ENCODE measurements around the gene ASTN1.

The ASTN1 gene

DNA sequence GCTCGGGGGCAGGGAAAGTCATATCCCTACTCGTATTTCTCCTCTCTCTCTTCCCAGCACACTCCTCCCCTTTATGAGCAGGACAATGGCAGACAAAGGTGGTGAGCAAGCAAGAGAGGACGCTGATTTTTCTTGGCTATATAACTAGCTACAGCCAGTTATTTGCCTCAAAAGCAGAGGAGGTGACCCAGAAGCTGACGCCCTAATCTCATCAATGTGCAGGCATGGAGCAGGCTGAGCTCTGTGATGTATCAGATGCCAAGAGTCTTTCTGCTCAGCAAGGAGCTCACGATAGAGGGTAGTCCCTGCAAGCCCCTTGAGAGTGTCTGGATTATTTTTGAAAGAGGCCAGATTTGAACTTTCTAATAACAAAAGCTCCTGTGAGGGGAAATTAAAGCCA lies 75.5 kb downstream of the ASTN1 start:
- Histone ChIP-seq H3K4me2 (ENCODE audit: low read depth, low read length, poor library complexity, severe bottlenecking) (no peak overlapping the region), H2AFZ (ENCODE audit: low read length) (no peak overlapping the region), H3K4me1 (ENCODE audit: insufficient read depth, low read length, poor library complexity, severe bottlenecking) (no peaks in the 10 kb centered on the region), H3F3A (ENCODE audit: low read depth) (no peaks in the 10 kb centered on the region), H3K27me3 (ENCODE audit: insufficient read depth, low read length, poor library complexity, severe bottlenecking) (no peaks in the 10 kb centered on the region), H3K9me3 (ENCODE audit: insufficient read depth, low read depth, low read length) (no peaks in the 10 kb centered on the region), H3K79me2 (ENCODE audit: insufficient read depth, low read length) (no peaks in the 10 kb centered on the region), H3K9ac (ENCODE audit: low read depth, low read length, poor library complexity, severe bottlenecking) (no peak overlapping the region), H3K36me3 (ENCODE audit: insufficient read depth, low read length) (no peaks in the 10 kb centered on the region), H3K4me3 (ENCODE audit: low read length, poor library complexity, severe bottlenecking) (no peak overlapping the region), H3K9me2 (replicated peaks; ENCODE audit: low read depth, low read length) (no peaks in the 10 kb centered on the region), H4K20me1 (ENCODE audit: insufficient read depth, low read length, poor library complexity, severe bottlenecking) (no peaks in the 10 kb centered on the region)
- TF ChIP-seq, protein P1, sequence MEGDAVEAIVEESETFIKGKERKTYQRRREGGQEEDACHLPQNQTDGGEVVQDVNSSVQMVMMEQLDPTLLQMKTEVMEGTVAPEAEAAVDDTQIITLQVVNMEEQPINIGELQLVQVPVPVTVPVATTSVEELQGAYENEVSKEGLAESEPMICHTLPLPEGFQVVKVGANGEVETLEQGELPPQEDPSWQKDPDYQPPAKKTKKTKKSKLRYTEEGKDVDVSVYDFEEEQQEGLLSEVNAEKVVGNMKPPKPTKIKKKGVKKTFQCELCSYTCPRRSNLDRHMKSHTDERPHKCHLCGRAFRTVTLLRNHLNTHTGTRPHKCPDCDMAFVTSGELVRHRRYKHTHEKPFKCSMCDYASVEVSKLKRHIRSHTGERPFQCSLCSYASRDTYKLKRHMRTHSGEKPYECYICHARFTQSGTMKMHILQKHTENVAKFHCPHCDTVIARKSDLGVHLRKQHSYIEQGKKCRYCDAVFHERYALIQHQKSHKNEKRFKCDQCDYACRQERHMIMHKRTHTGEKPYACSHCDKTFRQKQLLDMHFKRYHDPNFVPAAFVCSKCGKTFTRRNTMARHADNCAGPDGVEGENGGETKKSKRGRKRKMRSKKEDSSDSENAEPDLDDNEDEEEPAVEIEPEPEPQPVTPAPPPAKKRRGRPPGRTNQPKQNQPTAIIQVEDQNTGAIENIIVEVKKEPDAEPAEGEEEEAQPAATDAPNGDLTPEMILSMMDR (conservative IDR thresholded peaks at IDR 0.05; ENCODE audit: low read length) = no peak
- TF ChIP-seq EZH2phosphoT487 (IDR thresholded peaks at IDR 0.05; ENCODE audit: borderline replicate concordance) = no peak

DNA sequence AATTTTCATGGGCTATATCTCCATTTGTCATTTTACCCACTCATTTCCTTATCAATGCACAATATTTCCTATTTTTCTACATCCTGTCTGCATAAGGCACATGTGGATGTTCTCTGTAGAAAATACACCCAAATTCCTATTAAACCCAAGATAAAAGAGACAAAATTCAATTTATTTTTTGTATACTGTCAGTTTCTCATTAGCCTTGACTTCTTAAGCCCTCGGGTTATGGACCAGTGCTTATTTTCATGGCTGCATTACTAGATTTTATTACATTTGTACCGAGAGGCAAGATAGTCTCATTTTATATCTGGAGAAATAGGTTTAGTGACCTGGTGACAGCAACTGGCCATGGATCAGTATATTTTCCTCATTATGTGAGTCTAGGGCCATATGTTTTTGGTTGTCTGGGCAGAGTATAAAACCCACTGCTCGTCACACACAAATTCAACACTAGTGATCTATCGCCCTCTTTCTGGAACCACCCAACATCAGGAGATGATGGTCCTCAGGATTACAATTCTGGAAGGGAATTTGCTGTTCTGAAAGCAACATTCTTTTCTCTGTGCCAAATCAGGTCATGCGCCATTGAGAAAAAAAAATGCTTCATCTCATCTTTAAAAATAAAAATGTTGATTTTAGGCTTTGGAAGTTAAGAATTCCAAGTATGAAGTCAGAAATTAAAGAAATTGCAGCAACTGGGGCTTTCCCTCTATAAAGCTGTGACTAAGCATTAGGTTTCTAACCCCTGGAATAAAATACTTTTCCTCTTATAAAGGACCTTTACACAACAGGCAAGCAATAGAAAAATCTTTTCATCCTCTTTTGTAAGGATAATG lies 81.4 kb downstream of the ASTN1 start:
- TF ChIP-seq, protein P1 (conservative IDR thresholded peaks at IDR 0.05; ENCODE audit: low read length) = no peak
- no peak for TF ChIP-seq EZH2phosphoT487 (IDR thresholded peaks at IDR 0.05; ENCODE audit: borderline replicate concordance)
- Histone ChIP-seq H3K9me3 (ENCODE audit: insufficient read depth, low read depth, low read length) (no peaks in the 10 kb centered on the region), H3F3A (ENCODE audit: low read depth) (no peaks in the 10 kb centered on the region), H3K27me3 (ENCODE audit: insufficient read depth, low read length, poor library complexity, severe bottlenecking) (no peaks in the 10 kb centered on the region), H3K4me3 (ENCODE audit: low read length, poor library complexity, severe bottlenecking) (no peak overlapping the region), H3K79me2 (ENCODE audit: insufficient read depth, low read length) (no peaks in the 10 kb centered on the region), H4K20me1 (ENCODE audit: insufficient read depth, low read length, poor library complexity, severe bottlenecking) (no peaks in the 10 kb centered on the region), H3K4me2 (ENCODE audit: low read depth, low read length, poor library complexity, severe bottlenecking) (no peak overlapping the region), H3K4me1 (ENCODE audit: insufficient read depth, low read length, poor library complexity, severe bottlenecking) (no peaks in the 10 kb centered on the region), H3K9me2 (replicated peaks; ENCODE audit: low read depth, low read length) (no peaks in the 10 kb centered on the region), H3K36me3 (ENCODE audit: insufficient read depth, low read length) (no peaks in the 10 kb centered on the region), H3K9ac (ENCODE audit: low read depth, low read length, poor library complexity, severe bottlenecking) (no peak overlapping the region), H2AFZ (ENCODE audit: low read length) (no peak overlapping the region)

DNA sequence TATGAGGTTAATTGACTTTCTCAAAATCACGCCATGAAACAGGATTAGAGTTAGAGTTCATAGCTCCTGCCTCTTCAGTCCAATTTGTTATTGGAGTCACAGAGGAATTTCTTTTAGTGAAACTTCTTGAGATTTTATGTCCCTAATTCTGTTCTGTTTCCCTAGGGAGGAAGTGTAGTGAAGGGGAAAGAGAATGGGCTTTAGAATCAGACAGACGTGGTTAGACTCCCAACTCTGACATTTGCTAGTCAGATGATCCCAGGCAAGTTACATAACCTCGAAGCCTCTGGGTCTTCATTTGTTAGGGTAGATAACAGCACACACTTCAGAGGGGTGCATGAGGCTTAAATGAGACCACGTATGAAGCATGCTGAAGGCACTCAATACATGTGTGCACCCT lies 83.9 kb downstream of the ASTN1 start:
- H2AFZ ChIP-seq (ENCODE audit: low read length) = no peak overlapping the region
- TF ChIP-seq, protein P1 (conservative IDR thresholded peaks at IDR 0.05; ENCODE audit: low read length) = no peak
- TF ChIP-seq EZH2phosphoT487 (IDR thresholded peaks at IDR 0.05; ENCODE audit: borderline replicate concordance) = no peak
- no peak overlapping the region for H3K4me3 ChIP-seq (ENCODE audit: low read length, poor library complexity, severe bottlenecking)
- no peaks in the 10 kb centered on the region for H4K20me1 ChIP-seq (ENCODE audit: insufficient read depth, low read length, poor library complexity, severe bottlenecking)
- H3K9ac ChIP-seq (ENCODE audit: low read depth, low read length, poor library complexity, severe bottlenecking) = no peak overlapping the region
- H3K36me3 ChIP-seq (ENCODE audit: insufficient read depth, low read length) = no peaks in the 10 kb centered on the region
- no peaks in the 10 kb centered on the region for H3K4me1 ChIP-seq (ENCODE audit: insufficient read depth, low read length, poor library complexity, severe bottlenecking)
- H3K27me3 ChIP-seq (ENCODE audit: insufficient read depth, low read length, poor library complexity, severe bottlenecking) = no peaks in the 10 kb centered on the region
- H3F3A ChIP-seq (ENCODE audit: low read depth) = no peaks in the 10 kb centered on the region
- H3K9me2 ChIP-seq (replicated peaks; ENCODE audit: low read depth, low read length) = no peaks in the 10 kb centered on the region
- H3K4me2 ChIP-seq (ENCODE audit: low read depth, low read length, poor library complexity, severe bottlenecking) = no peak overlapping the region
- H3K9me3 ChIP-seq (ENCODE audit: insufficient read depth, low read depth, low read length) = no peaks in the 10 kb centered on the region
- no peaks in the 10 kb centered on the region for H3K79me2 ChIP-seq (ENCODE audit: insufficient read depth, low read length)

Measured in Loucy (cell line).